Myocyte (in vitro differentiated cells): ENCODE results near the gene APOD. TPM values are rescaled to one million over a fixed set of nuclear protein-coding genes. Genes with fewer than 3 reads are reported as not detected.
A peak's percentile ranks its signal among the peaks of the same experiment; 100 is the strongest.
"Not testable (repeated sequence)": the region's sequence is repeated elsewhere in the genome, so short reads cannot be mapped to it uniquely, and the experiment has no call there.

ENCODE experiments used
- DNase-seq: peaks from one replicate; pipeline ENCODE4 v3.0.0-alpha.2; 2012; ENCODE audit warnings: low read depth
- total RNA-seq: library from RNA; depleted of rRNA; stranded (reverse); fragments of >200 nt; gene quantifications from 2 replicates; pipeline ENCODE4 v1.2.3, GENCODE V29; 2014

The APOD gene
- total RNA-seq, 1 donor from 2014 or later, result 3.6 TPM

GRCh38 chr3:195617784-195618659 lies 34.3 kb upstream of the APOD start:
- DNase-seq, result not testable (repeated sequence)

GRCh38 chr3:195617134-195617533 lies 33.4 kb upstream of the APOD start:
- not testable (repeated sequence) for DNase-seq

GRCh38 chr3:195616681-195617080 lies 32.9 kb upstream of the APOD start:
- no peak for DNase-seq

GRCh38 chr3:195615952-195616537 lies 32.3 kb upstream of the APOD start:
- not testable (repeated sequence) for DNase-seq

- DNase-seq, result not testable (repeated sequence)
Measured at GRCh38 chr3:195614672-195615504, 31.1 kb upstream of the APOD start.

- no peak for DNase-seq
Measured at GRCh38 chr3:195613468-195614069, 29.8 kb upstream of the APOD start.

- DNase-seq, result no peak
Measured at GRCh38 chr3:195612075-195612800, 28.5 kb upstream of the APOD start.

- DNase-seq, result no peak
Measured at GRCh38 chr3:195609229-195609628, 25.5 kb upstream of the APOD start.

- not testable (repeated sequence) for DNase-seq
Measured at GRCh38 chr3:195601785-195602184, 18.0 kb upstream of the APOD start.

GRCh38 chr3:195601382-195601781 lies 17.6 kb upstream of the APOD start:
- DNase-seq, result no peak

- DNase-seq, result not testable (repeated sequence)
Measured at GRCh38 chr3:195599926-195600325, 16.2 kb upstream of the APOD start.

GRCh38 chr3:195599516-195599915 lies 15.8 kb upstream of the APOD start:
- not testable (repeated sequence) for DNase-seq

GRCh38 chr3:195597848-195598247 lies 14.1 kb upstream of the APOD start:
- no peak for DNase-seq

GRCh38 chr3:195597229-195597628 lies 13.5 kb upstream of the APOD start:
- no peak for DNase-seq

GRCh38 chr3:195596765-195597171 lies 13.0 kb upstream of the APOD start:
- peak; percentile 13 for DNase-seq

- DNase-seq, result no peak
Measured at GRCh38 chr3:195595785-195596531, 12.2 kb upstream of the APOD start.

GRCh38 chr3:195591852-195592251 lies 8.1 kb upstream of the APOD start:
- DNase-seq, result no peak

- no peak for DNase-seq
Measured at GRCh38 chr3:195591220-195591619, 7.5 kb upstream of the APOD start.

- DNase-seq, result not testable (repeated sequence)
Measured at GRCh38 chr3:195590381-195590780, 6.6 kb upstream of the APOD start.

GRCh38 chr3:195589796-195590195 lies 6.1 kb upstream of the APOD start:
- not testable (repeated sequence) for DNase-seq
